Heart right ventricle (tissue), 16 donors: ENCODE measurements around the gene NR1I2. TPM values are rescaled to one million over a fixed set of nuclear protein-coding genes. Genes with fewer than 3 reads are reported as not detected.

ENCODE experiments used
- ATAC-seq, 8 donors: fragments of 200-7000 bp; cut with Tn5 transposase; one replicate each; pipeline ENCODE4 v1.9.1; 2020; ENCODE audit warnings: mild to moderate bottlenecking in 8 of 8, moderate library complexity in 8 of 8, moderate number of reproducible peaks in 1 of 8
- DNase-seq, 2 donors: peaks; one replicate each; pipeline ENCODE4 v3.0.0-alpha.2; 2020
- H3K27ac ChIP-seq, 10 donors: fragments of 200-600 bp; sonication (generic) in 2 of 10; one replicate each; pipeline versions ENCODE4 v1.5.0 to v1.8.0; 2020 to 2022; ENCODE audit warnings: mild to moderate bottlenecking in 3 of 10
- H3K27me3 ChIP-seq, 7 donors: fragments of 200-600 bp; one replicate each; pipeline ENCODE4 v1.8.0; 2021 to 2022; ENCODE audit warnings: mild to moderate bottlenecking in 2 of 7
- H3K36me3 ChIP-seq, 9 donors: fragments of 200-600 bp; sonication (generic) in 1 of 9; one replicate each; pipeline versions ENCODE4 v1.5.0 to v1.8.0; 2020 to 2022; ENCODE audit warnings: mild to moderate bottlenecking in 2 of 9
- H3K4me1 ChIP-seq, 9 donors: fragments of 200-600 bp; sonication (generic) in 1 of 9; one replicate each; pipeline versions ENCODE4 v1.5.0 to v1.8.0; 2020 to 2022; ENCODE audit warnings: mild to moderate bottlenecking in 4 of 9
- H3K4me3 ChIP-seq, 10 donors: fragments of 200-600 bp; sonication (generic) in 2 of 10; one replicate each; pipeline versions ENCODE4 v1.5.0 to v1.8.0; 2020 to 2022; ENCODE audit warnings: mild to moderate bottlenecking in 7 of 10, moderate library complexity in 2 of 10
- H3K9me3 ChIP-seq, 11 donors: fragments of 200-600 bp in 10 of 11; sonication (generic) in 2 of 11; one replicate each; pipeline versions ENCODE4 v1.5.0 to v1.8.0; 2013 to 2022; ENCODE audit warnings: mild to moderate bottlenecking in 2 of 11, control low read depth in 1 of 11, moderate library complexity in 1 of 11
- WGBS, 2 donors: extraction: QIAGEN DNeasy Blood & Tissue Kit; methylation state at CpG; one replicate each; pipeline ENCODE4 v1.1.7; 2013; ENCODE audit warnings: inconsistent platforms in 1 of 2; 5-methylcytosine and 5-hydroxymethylcytosine counted together
- intact Hi-C, 10 donors: fragments of 100-400 bp; cut with DNase I; formaldehyde crosslinking; loops; one replicate each; pipeline versions ENCODE4 v1.11.1 to v1.14.2; 2022
- polyA plus RNA-seq, 2 donors: library from polyadenylated mRNA; stranded (reverse); fragments of 200-250 nt; gene quantifications; one replicate each; pipeline ENCODE4 v1.2.3, GENCODE V29; 2013
- total RNA-seq, 10 donors: library from RNA; stranded (reverse); fragmentation: NEBNext Ultra II Directional in 3 of 10; extraction: Animal tissue kit (Norgen Biotek cat#: 25700) in 3 of 10; gene quantifications; one replicate each; pipeline versions ENCODE4 v1.2.1 to v1.2.4, GENCODE V29; 2021 to 2023
- TF ChIP-seq, protein P1 (sequence below), 9 donors: fragments of 200-600 bp; sonication (generic) in 2 of 9; IDR thresholded peaks; one replicate each; pipeline versions ENCODE4 v1.5.0 to v1.8.0; 2021 to 2022; ENCODE audit warnings: antibody characterized with exemption in 9 of 9, mild to moderate bottlenecking in 5 of 9, moderate library complexity in 1 of 9
- donor health status: Arrhythmogenic right ventricular cardiomyopathy.
- donor health status: ischemic (EF 13 %, LVEDD 7.1; RV severe dilation, severe dysfunction).
- donor health status: healthy with polysubstance abuse.
- donor health status: DM: no; HTN: yes; CAD: no.
- donor health status: DM: no; HTN: no; CAD: no.
- donor health status: ischemic (EF 25% LVEDD 6.9; RV normal size, moderate dysfunction).
- donor health status: ischemic (EF 25% LVEDD 5.7; RV mildly dilated, moderate dysfunction).
- donor health status: healthy.
- donor health status: DM: yes; HTN: yes; CAD: no.
- donor health status: Ischemic cardiomyopathy.
- donor health status: ischemic (EF 35%, LVEDD 5.7; RV mildly dilated, moderate dysfunction).
- donor health status: nonischemic (EF 11% LVEDD 7.7; RV severe dilation, severe dysfunction).
- donor health status: DM: yes; HTN: yes; CAD: no.
- donor health status: PGD.
- donor health status: ischemic (EF 29% LVEDD 5.4; RV normal size, mild dysfunction).
- donor health status: nonischemic (EF 23%, LVEDD 6.1; RV moderate dilation, normal function).

Gene NR1I2
- total and polyA plus RNA-seq, 12 donors, result 0.03 to 0.31 (median 0.21) TPM; not detected in 3

DNA sequence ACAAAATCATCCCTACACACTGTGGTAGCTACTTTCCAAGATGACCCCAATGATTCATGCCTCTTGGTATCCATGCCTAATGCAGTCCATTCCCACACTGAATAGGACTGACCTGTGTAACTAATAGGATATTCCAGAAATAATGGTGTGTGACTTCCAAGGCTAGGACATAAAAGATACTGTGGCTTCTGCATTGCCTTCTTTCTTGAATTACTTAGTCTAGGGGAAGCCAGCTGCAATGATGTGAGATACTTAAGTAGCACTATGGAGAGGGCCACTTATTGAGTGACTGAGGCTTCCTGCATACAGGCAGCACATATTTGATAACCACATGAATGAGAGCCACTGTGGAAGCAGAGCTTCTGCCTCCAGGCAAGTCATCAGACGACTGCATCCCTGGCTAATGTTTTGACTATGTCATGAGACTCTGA is 50.1 kb downstream of the NR1I2 start:
- H3K4me3 ChIP-seq, result no peak overlapping the region
- TF ChIP-seq, protein P1, sequence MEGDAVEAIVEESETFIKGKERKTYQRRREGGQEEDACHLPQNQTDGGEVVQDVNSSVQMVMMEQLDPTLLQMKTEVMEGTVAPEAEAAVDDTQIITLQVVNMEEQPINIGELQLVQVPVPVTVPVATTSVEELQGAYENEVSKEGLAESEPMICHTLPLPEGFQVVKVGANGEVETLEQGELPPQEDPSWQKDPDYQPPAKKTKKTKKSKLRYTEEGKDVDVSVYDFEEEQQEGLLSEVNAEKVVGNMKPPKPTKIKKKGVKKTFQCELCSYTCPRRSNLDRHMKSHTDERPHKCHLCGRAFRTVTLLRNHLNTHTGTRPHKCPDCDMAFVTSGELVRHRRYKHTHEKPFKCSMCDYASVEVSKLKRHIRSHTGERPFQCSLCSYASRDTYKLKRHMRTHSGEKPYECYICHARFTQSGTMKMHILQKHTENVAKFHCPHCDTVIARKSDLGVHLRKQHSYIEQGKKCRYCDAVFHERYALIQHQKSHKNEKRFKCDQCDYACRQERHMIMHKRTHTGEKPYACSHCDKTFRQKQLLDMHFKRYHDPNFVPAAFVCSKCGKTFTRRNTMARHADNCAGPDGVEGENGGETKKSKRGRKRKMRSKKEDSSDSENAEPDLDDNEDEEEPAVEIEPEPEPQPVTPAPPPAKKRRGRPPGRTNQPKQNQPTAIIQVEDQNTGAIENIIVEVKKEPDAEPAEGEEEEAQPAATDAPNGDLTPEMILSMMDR (IDR thresholded peaks at IDR 0.05), result no peak
- 50 to 59% methylated on average over 1 of the region's 1 CpG for WGBS, 2 donors
- H3K27me3 ChIP-seq, result no peaks in the 10 kb centered on the region
- H3K27ac ChIP-seq, result no peak overlapping the region
- H3K36me3 ChIP-seq, result peaks cover 0 to 9% (median 0%) of the 10 kb centered on the region in 9 donors
- peaks cover 0 to 28% (median 9%) of the 10 kb centered on the region in 9 donors for H3K4me1 ChIP-seq
- H3K9me3 ChIP-seq, result no peaks in the 10 kb centered on the region
- intact Hi-C loops, result no loop called here
- DNase-seq (no peak), ATAC-seq (peak in 2 of 8 donors; percentile 39 to 46)

DNA sequence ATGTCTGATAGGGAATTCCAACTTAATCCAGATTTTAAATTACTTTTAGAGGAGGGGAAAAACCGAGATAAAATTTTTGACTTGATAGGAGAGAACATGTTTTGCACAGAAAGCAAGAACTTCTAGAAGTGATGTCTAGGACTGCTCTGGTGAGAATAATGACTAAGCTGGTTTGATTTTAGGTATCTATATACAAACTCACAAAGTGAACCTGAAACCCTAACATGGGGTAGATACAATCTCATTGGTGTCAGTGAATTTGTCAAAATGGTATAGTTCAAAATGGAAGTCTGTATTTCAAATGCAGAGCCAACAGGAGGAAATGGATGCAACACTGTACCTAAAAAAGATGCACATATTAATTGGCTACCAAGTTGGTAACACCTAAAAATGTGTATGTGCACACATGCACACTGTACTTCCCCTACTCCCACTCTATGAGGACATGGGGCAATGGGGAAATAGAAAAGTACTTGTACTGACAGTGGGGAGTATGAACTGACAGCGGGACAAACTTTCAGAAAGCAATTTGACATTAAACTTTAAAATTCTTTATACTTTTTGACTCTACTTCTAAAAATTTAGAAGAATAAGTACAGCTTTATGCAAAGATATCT is 53.0 kb downstream of the NR1I2 start:
- ATAC-seq, result no peak
- H3K4me3 ChIP-seq, result no peak overlapping the region
- TF ChIP-seq, protein P1 (IDR thresholded peaks at IDR 0.05), result no peak
- WGBS, 2 donors, result 94 to 96% methylated on average over 2 of the region's 2 CpGs
- no peaks in the 10 kb centered on the region for H3K9me3 ChIP-seq
- H3K36me3 ChIP-seq, result peaks cover 0 to 28% (median 0%) of the 10 kb centered on the region in 9 donors
- intact Hi-C loops, result no loop called here
- DNase-seq, result no peak
- no peaks in the 10 kb centered on the region for H3K27me3 ChIP-seq
- peaks cover 0 to 30% (median 9%) of the 10 kb centered on the region in 9 donors for H3K4me1 ChIP-seq
- H3K27ac ChIP-seq, result no peak overlapping the region

DNA sequence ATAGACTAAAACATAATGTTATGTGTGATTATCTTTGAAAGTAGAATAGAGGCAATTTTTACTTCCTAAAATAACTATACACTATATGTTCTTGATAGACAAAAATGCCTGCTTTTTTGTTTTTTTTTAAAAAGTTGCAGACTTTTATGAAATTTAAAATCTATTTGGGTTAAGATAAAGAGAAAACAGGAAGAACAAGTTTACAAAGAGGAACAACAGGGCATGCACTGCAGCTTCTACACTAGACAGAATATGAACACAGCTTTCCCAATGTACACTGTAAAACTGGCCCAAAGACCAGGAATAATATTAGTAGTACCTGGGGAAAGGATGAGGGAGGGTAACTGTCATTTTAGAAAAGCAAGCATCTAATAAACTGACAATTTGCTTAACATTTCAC is 53.7 kb downstream of the NR1I2 start:
- ATAC-seq (no peak), DNase-seq (no peak)
- Histone ChIP-seq H3K4me3 (no peak overlapping the region), H3K27ac (no peak overlapping the region), H3K36me3 (peaks cover 0 to 28% (median 0%) of the 10 kb centered on the region in 9 donors), H3K4me1 (peaks cover 0 to 30% (median 10%) of the 10 kb centered on the region in 9 donors), H3K9me3 (no peaks in the 10 kb centered on the region), H3K27me3 (no peaks in the 10 kb centered on the region)
- intact Hi-C loops, result no loop called here
- TF ChIP-seq, protein P1 (IDR thresholded peaks at IDR 0.05), result no peak

DNA sequence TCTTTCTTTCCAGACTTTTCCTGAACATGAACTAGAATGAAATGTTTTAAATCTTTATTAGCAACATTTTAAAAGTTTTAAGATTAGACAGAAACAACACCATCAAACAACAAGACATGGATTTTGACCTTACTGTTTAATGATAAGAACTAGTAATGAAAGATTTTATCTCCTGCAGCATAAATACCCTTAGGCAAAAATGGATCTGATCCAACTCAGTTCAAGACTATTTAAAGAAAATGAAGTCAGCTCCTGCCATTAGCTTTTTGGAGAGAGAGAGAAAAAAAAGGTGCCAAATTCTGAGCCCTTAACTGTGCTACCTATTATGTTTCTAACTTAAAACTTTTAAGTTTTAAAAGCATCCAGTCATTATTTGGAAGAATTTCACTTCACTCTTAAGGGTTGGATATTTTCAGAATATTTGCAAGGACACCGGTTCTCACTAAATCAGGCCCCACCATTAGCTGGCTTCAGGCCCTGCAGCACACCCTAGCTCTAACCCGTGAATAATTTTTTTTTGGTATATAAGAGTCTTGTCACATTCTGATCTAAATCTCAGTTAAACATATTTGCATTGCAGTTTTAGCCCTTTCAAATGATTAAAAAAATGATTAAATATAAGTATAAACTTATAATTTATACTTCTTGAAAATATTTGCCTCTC is 60.0 kb downstream of the NR1I2 start:
- DNase-seq, result no peak
- TF ChIP-seq, protein P1 (IDR thresholded peaks at IDR 0.05), result no peak
- no peak overlapping the region for H3K4me3 ChIP-seq
- H3K27me3 ChIP-seq, result no peaks in the 10 kb centered on the region
- peaks cover 0 to 25% (median 0%) of the 10 kb centered on the region in 11 donors for H3K9me3 ChIP-seq
- H3K4me1 ChIP-seq, result peaks cover 0 to 26% (median 14%) of the 10 kb centered on the region in 9 donors
- H3K36me3 ChIP-seq, result peaks cover 0 to 44% (median 0%) of the 10 kb centered on the region in 9 donors
- intact Hi-C loops, result no loop called here
- peak in 4 of 8 donors; percentile 42 to 75 (median 50) for ATAC-seq
- peak overlapping the region in 7 of 10 donors; percentile 16 to 67 (median 43) for H3K27ac ChIP-seq
- WGBS, 2 donors, result 28 to 36% methylated on average over 2 of the region's 2 CpGs
